ENCODE measurements around the gene MCOLN2. TPM values are rescaled to one million over a fixed set of nuclear protein-coding genes. Genes with fewer than 3 reads are reported as not detected.

Gene MCOLN2
- total and polyA plus RNA-seq, 2 of the 8 experiments (the other 6 are each of a cell fraction or from before 2014, with no cell fraction given): 1.7 to 6.1 TPM

GRCh38 chr1:84888753-84889152, 108.2 kb downstream of the MCOLN2 start:
- CTCF ChIA-PET (ENCODE audit: partially characterized antibody): interaction anchor here (0.8 kb wide), 1 partner anchor 56 kb away, joined by 3 read pairs; no protein-coding TSS in a partner anchor
- H4K8ac ChIP-seq (ENCODE audit: extremely low read depth, insufficient read depth, low read length): no peak overlapping the region
- H3K23me2 ChIP-seq (ENCODE audit: low read depth, low read length): peaks cover 7% of the 10 kb centered on the region; the same call in 1 of the 2 replicates
- H2BK15ac ChIP-seq (ENCODE audit: low read length): no peak overlapping the region
- H4K20me1 ChIP-seq (replicated peaks in 1 of 2; ENCODE audit: control insufficient read depth in 1 of 2, insufficient read depth in 2 of 2, low read length in 2 of 2): peaks cover 0 to 6% of the 10 kb centered on the region in 2 experiments
- no peak overlapping the region for H4K91ac ChIP-seq (replicated peaks; ENCODE audit: insufficient read length, low read length)
- H2BK20ac ChIP-seq (ENCODE audit: low read length): no peak overlapping the region
- H3K4me1 ChIP-seq (replicated peaks in 1 of 4; ENCODE audit: control insufficient read depth in 3 of 4, insufficient read depth in 4 of 4, low read length in 3 of 4): peaks cover 0 to 4% (median 2%) of the 10 kb centered on the region in 4 experiments; a peak in 2 of 7 replicates
- H3K27me3 ChIP-seq (replicated peaks in 1 of 4; ENCODE audit: control insufficient read depth in 3 of 4, extremely low read depth in 1 of 4, insufficient read depth in 3 of 4, low read length in 3 of 4): peaks cover 0 to 9% (median 3%) of the 10 kb centered on the region in 4 experiments; a peak in 5 of 7 replicates
- H3K36me3 ChIP-seq (ENCODE audit: control insufficient read depth in 2 of 4, insufficient read depth in 4 of 4, low read length in 3 of 4): peaks cover 0 to 6% (median 2%) of the 10 kb centered on the region in 4 experiments; a peak in 3 of 8 replicates
- no peak overlapping the region for H3K56ac ChIP-seq (replicated peaks; ENCODE audit: insufficient read length, low read depth, low read length)
- no peak overlapping the region for H3K9ac ChIP-seq (replicated peaks in 1 of 4; ENCODE audit: extremely low read depth in 1 of 4, low read depth in 3 of 4, low read length in 3 of 4)
- no peak overlapping the region for H3K4me2 ChIP-seq (ENCODE audit: insufficient read depth in 1 of 2, low read depth in 2 of 2, low read length in 2 of 2)
- no peak overlapping the region for H2BK12ac ChIP-seq (ENCODE audit: low read depth, low read length)
- H3K14ac ChIP-seq (ENCODE audit: insufficient read length): no peak overlapping the region
- H3K27ac ChIP-seq (ENCODE audit: low read depth, low read length): no peak overlapping the region
- H2AFZ ChIP-seq (ENCODE audit: low read length): no peak overlapping the region
- DNase-seq (ENCODE audit: low read depth in 1 of 2, low spot score in 2 of 2) (no peak), FAIRE-seq (no peak)
- no peak overlapping the region for H2AK5ac ChIP-seq (ENCODE audit: low read depth, low read length)
- H3K4ac ChIP-seq (replicated peaks; ENCODE audit: insufficient read length, low read depth, low read length): no peak overlapping the region
- H3K4me3 ChIP-seq (ENCODE audit: extremely low read depth in 1 of 4, insufficient read depth in 2 of 4, low read depth in 3 of 4, low read length in 4 of 4): no peak overlapping the region
- 0 out of 2 replicates have a peak, but pooled peaks cover 2% of the 10 kb centered on the region for H3K79me1 ChIP-seq (ENCODE audit: low read depth, low read length)
- H4K5ac ChIP-seq (ENCODE audit: insufficient read length, low read depth, low read length): no peak overlapping the region
- H3K79me2 ChIP-seq (ENCODE audit: control insufficient read depth in 1 of 2, insufficient read depth in 2 of 2, low read length in 2 of 2): peaks cover 0 to 35% of the 10 kb centered on the region in 2 experiments; a peak in 3 of 4 replicates
- H3K23ac ChIP-seq (ENCODE audit: insufficient read length): no peak overlapping the region
- TF ChIP-seq CHD2 (IDR thresholded peaks at IDR 0.05; ENCODE audit: low read length) (no peak), POU5F1 (IDR thresholded peaks at IDR 0.05; ENCODE audit: low read depth, low read length) (no peak), CEBPB (IDR thresholded peaks at IDR 0.05; ENCODE audit: low read depth, low read length) (no peak), FOSL1 (IDR thresholded peaks at IDR 0.05; ENCODE audit: insufficient read depth, low read depth, low read length) (no peak), HDAC2 (IDR thresholded peaks at IDR 0.05; ENCODE audit: borderline replicate concordance in 1 of 2, low read depth in 2 of 2, low read length in 2 of 2) (no peak), ZNF274 (IDR thresholded peaks at IDR 0.05; ENCODE audit: borderline replicate concordance, extremely low read depth, low read length) (no peak), GTF2F1 (IDR thresholded peaks at IDR 0.05; ENCODE audit: borderline replicate concordance, low read depth, low read length) (no peak), BRCA1 (IDR thresholded peaks at IDR 0.05; ENCODE audit: low read depth, low read length) (no peak)
- no peak overlapping the region for H2BK120ac ChIP-seq (replicated peaks; ENCODE audit: low read depth, low read length)
- POLR2A ChIA-PET (ENCODE audit: partially characterized antibody): no interaction called here
- no peak overlapping the region for H2BK5ac ChIP-seq (ENCODE audit: low read depth, low read length)
- no peaks in the 10 kb centered on the region for H3K9me3 ChIP-seq (ENCODE audit: insufficient read depth in 2 of 2, low read depth in 1 of 2, low read length in 1 of 2)
- H3K18ac ChIP-seq (ENCODE audit: extremely low read depth, low read length): no peak overlapping the region

Data from H1 (cell line).